A549 (cell line): ENCODE results near the gene ANKAR. TPM values are rescaled to one million over a fixed set of nuclear protein-coding genes. Genes with fewer than 3 reads are reported as not detected.

Source experiments
- ATAC-seq, 2 experiments: fragments of 200-7000 bp in 1 of 2; fragments of >200 bp in 1 of 2; cut with Nextera tagmentation in 1 of 2; cut with Tn5 transposase in 1 of 2; 3 replicates each; pipeline versions ENCODE4 v1.8.0 to v1.9.1; 2018 to 2020; ENCODE audit warnings: mild to moderate bottlenecking in 1 of 2, moderate library complexity in 1 of 2
- CTCF ChIA-PET: fragments of 300-600 bp; sonication (Branson Sonifier 250); formaldehyde crosslinking; extraction: SDS; loops from one replicate; lab custom pipeline; 2021; ENCODE audit warnings: antibody characterized with exemption, inconsistent platforms; lab: Yijun Ruan, JAX
- POLR2A ChIA-PET: fragments of 350-600 bp; formaldehyde crosslinking; extraction: SDS; loops from one replicate; lab custom pipeline; 2021; ENCODE audit warnings: antibody characterized with exemption, inconsistent platforms; lab: Yijun Ruan, JAX
- DNase-seq, 2 experiments: peaks; one replicate each; pipeline versions ENCODE4 v3.0.0 to v3.0.0-alpha.2; 2011 to 2016; ENCODE audit warnings: low read depth in 1 of 2, low spot score in 1 of 2
- FAIRE-seq: peaks from 2 replicates; lab custom pipeline; 2011; peaks lifted over from hg19 to GRCh38; lab: Jason Lieb, UNC
- H3K27ac ChIP-seq, 2 experiments: fragments of >200 bp; sonication (Bioruptor Twin); formaldehyde crosslinking; 3 replicates each; pipeline ENCODE4 v1.5.1; 2016 to 2017
- H3K4me1 ChIP-seq: fragments of >200 bp; sonication (Bioruptor Twin); formaldehyde crosslinking; 3 replicates; pipeline ENCODE4 v1.6.1; 2016
- H3K4me2 ChIP-seq: fragments of >200 bp; sonication (Bioruptor Twin); formaldehyde crosslinking; 3 replicates; pipeline ENCODE4 v1.6.1; 2016
- H3K4me3 ChIP-seq: fragments of >200 bp; sonication (Bioruptor Twin); formaldehyde crosslinking; 3 replicates; pipeline ENCODE4 v1.5.1; 2016
- H3K9me3 ChIP-seq: fragments of >200 bp; sonication (Bioruptor Twin); formaldehyde crosslinking; 3 replicates; pipeline ENCODE4 v1.6.1; 2016
- ATOH8 ChIP-seq: fragments of 250-450 bp; sonication (Bioruptor Pico); IDR thresholded peaks from 2 replicates; pipeline ENCODE4 v1.5.0; 2020; ENCODE audit warnings: low read depth, mild to moderate bottlenecking, moderate library complexity
- CBX2 ChIP-seq: fragments of 200-600 bp; sonication (generic); IDR thresholded peaks from 2 replicates; pipeline ENCODE4 v1.6.1; 2016; ENCODE audit warnings: low read depth, mild to moderate bottlenecking, borderline replicate concordance
- ESRRA ChIP-seq: fragments of 150-350 bp; IDR thresholded peaks from 2 replicates; pipeline ENCODE4 v1.6.1; 2014; ENCODE audit warnings: mild to moderate bottlenecking, low read length, borderline replicate concordance
- FOXS1 ChIP-seq: fragments of 250-450 bp; sonication (Bioruptor Pico); IDR thresholded peaks from 2 replicates; pipeline ENCODE4 v1.5.0; 2020; ENCODE audit warnings: mild to moderate bottlenecking, moderate library complexity
- GATA3 ChIP-seq: IDR thresholded peaks from 2 replicates; pipeline ENCODE4 v1.6.1; 2012; ENCODE audit warnings: borderline replicate concordance
- HOXB13 ChIP-seq: fragments of 250-450 bp; sonication (Bioruptor Pico); IDR thresholded peaks from 2 replicates; pipeline ENCODE4 v1.5.0; 2020; ENCODE audit warnings: low read depth, mild to moderate bottlenecking, moderate library complexity
- HOXB5 ChIP-seq: fragments of 250-450 bp; sonication (Bioruptor Pico); IDR thresholded peaks from 2 replicates; pipeline ENCODE4 v1.5.0; 2020; ENCODE audit warnings: mild to moderate bottlenecking, moderate library complexity
- KDM5A ChIP-seq: fragments of 200-600 bp; sonication (generic); IDR thresholded peaks from 2 replicates; pipeline ENCODE4 v1.6.1; 2016; ENCODE audit warnings: antibody characterized with exemption, mild to moderate bottlenecking
- MAFK ChIP-seq: fragments of 450-650 bp; IDR thresholded peaks from 2 replicates; pipeline ENCODE4 v1.6.1; 2014; ENCODE audit not compliant: partially characterized antibody
- NFE2L2 ChIP-seq: fragments of 150-350 bp; conservative IDR thresholded peaks from 2 replicates; pipeline ENCODE4 v1.6.1; 2014; ENCODE audit warnings: low read length
- PHF8 ChIP-seq: fragments of 200-600 bp; sonication (generic); IDR thresholded peaks from 2 replicates; pipeline ENCODE4 v1.6.1; 2016; ENCODE audit warnings: low read depth, mild to moderate bottlenecking, antibody characterized with exemption, moderate library complexity, borderline replicate concordance
- POLR2AphosphoS2 ChIP-seq: conservative IDR thresholded peaks from 2 replicates; pipeline ENCODE4 v1.6.1; 2012; ENCODE audit warnings: low read length, improper control_type of control experiment, inconsistent platforms
- RARB ChIP-seq: fragments of 250-450 bp; sonication (Bioruptor Pico); IDR thresholded peaks from 2 replicates; pipeline ENCODE4 v1.8.0; 2021; ENCODE audit warnings: mild to moderate bottlenecking, moderate library complexity
- RCOR1 ChIP-seq: fragments of 150-350 bp; IDR thresholded peaks from 2 replicates; pipeline ENCODE4 v1.6.1; 2014; ENCODE audit warnings: antibody characterized with exemption, low read length, low read depth
- REST ChIP-seq: fragments of 200-600 bp; sonication (generic); IDR thresholded peaks from 2 replicates; pipeline ENCODE4 v1.6.1; 2016; ENCODE audit warnings: antibody characterized with exemption, mild to moderate bottlenecking, moderate library complexity
- RFX5 ChIP-seq: fragments of 450-650 bp; IDR thresholded peaks from 2 replicates; pipeline ENCODE4 v1.7.1; 2014; ENCODE audit warnings: antibody characterized with exemption, mild to moderate bottlenecking, moderate library complexity
- SMC3 ChIP-seq: fragments of >200 bp; sonication (Bioruptor Twin); formaldehyde crosslinking; IDR thresholded peaks from 3 replicates; pipeline ENCODE4 v1.6.1; 2018; ENCODE audit warnings: inconsistent platforms
- whole genome bisulfite sequencing: methylation state at CpG from one replicate; pipeline ENCODE4 v1.1.6; 2017; ENCODE audit errors: missing lambda C conversion rate; 5-methylcytosine and 5-hydroxymethylcytosine counted together
- polyA plus RNA-seq, 4 experiments: library from polyadenylated mRNA; depleted of rRNA in 3 of 4; stranded (reverse); fragments of >200 nt; fragmentation: RNase III in 1 of 4; extraction: RNeasy Plus Mini Kit Qiagen cat#74134 plus additional on column Dnase treatment in 1 of 4; gene quantifications; 2 replicates in 3 of 4; 3 replicates in 1 of 4; pipeline ENCODE4 v1.2.3, GENCODE V29; 2011 to 2017
- TF ChIP-seq, protein P1 (sequence below): fragments of 150-350 bp; IDR thresholded peaks from 2 replicates; pipeline ENCODE4 v1.6.1; 2014; ENCODE audit warnings: low read depth, mild to moderate bottlenecking, low read length
- TF ChIP-seq, protein P2 (sequence below): fragments of >200 bp; sonication (Bioruptor Twin); formaldehyde crosslinking; IDR thresholded peaks from 2 replicates; pipeline ENCODE4 v1.6.1; 2016
- TF ChIP-seq, protein P3 (sequence below): IDR thresholded peaks from 2 replicates; pipeline ENCODE4 v1.6.1; 2012

The ANKAR gene
- polyA plus RNA-seq, 2 of the 4 experiments (the other 2 are of a cell fraction) = 2.2 to 4.8 TPM

- Histone ChIP-seq H3K4me3 (no peak overlapping the region), H3K4me1 (no peaks in the 10 kb centered on the region), H3K27ac (no peak overlapping the region), H3K9me3 (no peaks in the 10 kb centered on the region), H3K4me2 (no peak overlapping the region)
- ATAC-seq = no peak
- POLR2A ChIA-PET = interaction anchor here (0.5 to 1.4 kb wide), 2 partner anchors 28 to 43 kb away, joined by 3 to 4 read pairs; no protein-coding TSS in a partner anchor
- no peak for FAIRE-seq
- DNase-seq = no peak
- TF ChIP-seq REST (no peak), ESRRA (no peak), PHF8 (no peak), RFX5 (no peak), SMC3 (no peak), ATOH8 (CRISPR knock-in tag) (no peak), KDM5A (no peak), GATA3 (no peak), CBX2 (no peak), NFE2L2 (no peak), RCOR1 (no peak), HOXB13 (CRISPR knock-in tag) (no peak), HOXB5 (no peak), RARB (CRISPR knock-in tag) (no peak), POLR2AphosphoS2 (no peak)
- TF ChIP-seq, protein P1, sequence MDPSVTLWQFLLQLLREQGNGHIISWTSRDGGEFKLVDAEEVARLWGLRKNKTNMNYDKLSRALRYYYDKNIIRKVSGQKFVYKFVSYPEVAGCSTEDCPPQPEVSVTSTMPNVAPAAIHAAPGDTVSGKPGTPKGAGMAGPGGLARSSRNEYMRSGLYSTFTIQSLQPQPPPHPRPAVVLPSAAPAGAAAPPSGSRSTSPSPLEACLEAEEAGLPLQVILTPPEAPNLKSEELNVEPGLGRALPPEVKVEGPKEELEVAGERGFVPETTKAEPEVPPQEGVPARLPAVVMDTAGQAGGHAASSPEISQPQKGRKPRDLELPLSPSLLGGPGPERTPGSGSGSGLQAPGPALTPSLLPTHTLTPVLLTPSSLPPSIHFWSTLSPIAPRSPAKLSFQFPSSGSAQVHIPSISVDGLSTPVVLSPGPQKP = no peak
- TF ChIP-seq, protein P2, sequence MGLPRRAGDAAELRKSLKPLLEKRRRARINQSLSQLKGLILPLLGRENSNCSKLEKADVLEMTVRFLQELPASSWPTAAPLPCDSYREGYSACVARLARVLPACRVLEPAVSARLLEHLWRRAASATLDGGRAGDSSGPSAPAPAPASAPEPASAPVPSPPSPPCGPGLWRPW = no peak
- WGBS = 90% methylated on average over 2 of the region's 2 CpGs
- CTCF ChIA-PET = interaction anchor here (0.8 to 3.2 kb wide), 3 partner anchors 9 to 165 kb away, joined by 3 to 14 read pairs (median 6); no protein-coding TSS in a partner anchor
Observed at GRCh38 chr2:189641590-189641989, 32.9 kb upstream of the ANKAR start.

- H3K4me2 ChIP-seq = no peak overlapping the region
- no peak overlapping the region for H3K27ac ChIP-seq
- FAIRE-seq (no peak), DNase-seq (no peak), ATAC-seq (no peak)
- TF ChIP-seq MAFK (peak; percentile 65), RARB (CRISPR knock-in tag) (no peak), FOXS1 (CRISPR knock-in tag) (no peak)
- TF ChIP-seq, protein P3, sequence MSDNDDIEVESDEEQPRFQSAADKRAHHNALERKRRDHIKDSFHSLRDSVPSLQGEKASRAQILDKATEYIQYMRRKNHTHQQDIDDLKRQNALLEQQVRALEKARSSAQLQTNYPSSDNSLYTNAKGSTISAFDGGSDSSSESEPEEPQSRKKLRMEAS = no peak
- no peak overlapping the region for H3K4me3 ChIP-seq
- ChIA-PET CTCF (interaction anchor here (5.9 kb wide), 1 partner anchor 13 kb away, joined by 33 read pairs; no protein-coding TSS in a partner anchor), POLR2A (no interaction called here)
- H3K4me1 ChIP-seq = no peaks in the 10 kb centered on the region
- H3K9me3 ChIP-seq = no peaks in the 10 kb centered on the region
Observed at GRCh38 chr2:189646521-189646920, 27.9 kb upstream of the ANKAR start.
